A673 (cell line): Measurements from ENCODE around the gene FBXL4.

Experiments
- EZH2 ChIP-seq: fragments of 200-600 bp; sonication (generic); IDR thresholded peaks from 2 replicates; pipeline ENCODE4 v1.6.1; 2017; ENCODE audit warnings: borderline replicate concordance, low read depth, mild to moderate bottlenecking, mixed read lengths, antibody characterized with exemption, low read length; ENCODE audit not compliant: poor library complexity, severe bottlenecking
- TF ChIP-seq, protein P1 (sequence below): fragments of 300-800, 200-600 bp; sonication (generic); conservative IDR thresholded peaks from 2 replicates; pipeline ENCODE4 v1.5.1; 2017; ENCODE audit warnings: low read depth, mild to moderate bottlenecking, antibody characterized with exemption, low read length, moderate library complexity, mixed read lengths

- no peak for TF ChIP-seq EZH2
- TF ChIP-seq, protein P1, sequence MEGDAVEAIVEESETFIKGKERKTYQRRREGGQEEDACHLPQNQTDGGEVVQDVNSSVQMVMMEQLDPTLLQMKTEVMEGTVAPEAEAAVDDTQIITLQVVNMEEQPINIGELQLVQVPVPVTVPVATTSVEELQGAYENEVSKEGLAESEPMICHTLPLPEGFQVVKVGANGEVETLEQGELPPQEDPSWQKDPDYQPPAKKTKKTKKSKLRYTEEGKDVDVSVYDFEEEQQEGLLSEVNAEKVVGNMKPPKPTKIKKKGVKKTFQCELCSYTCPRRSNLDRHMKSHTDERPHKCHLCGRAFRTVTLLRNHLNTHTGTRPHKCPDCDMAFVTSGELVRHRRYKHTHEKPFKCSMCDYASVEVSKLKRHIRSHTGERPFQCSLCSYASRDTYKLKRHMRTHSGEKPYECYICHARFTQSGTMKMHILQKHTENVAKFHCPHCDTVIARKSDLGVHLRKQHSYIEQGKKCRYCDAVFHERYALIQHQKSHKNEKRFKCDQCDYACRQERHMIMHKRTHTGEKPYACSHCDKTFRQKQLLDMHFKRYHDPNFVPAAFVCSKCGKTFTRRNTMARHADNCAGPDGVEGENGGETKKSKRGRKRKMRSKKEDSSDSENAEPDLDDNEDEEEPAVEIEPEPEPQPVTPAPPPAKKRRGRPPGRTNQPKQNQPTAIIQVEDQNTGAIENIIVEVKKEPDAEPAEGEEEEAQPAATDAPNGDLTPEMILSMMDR, result no peak
These were observed at the start of gene FBXL4 for GRCh38 chr6:98947411-98948292.
